BJ (cell line): ENCODE data around the gene FGD1. TPM values are rescaled to one million over a fixed set of nuclear protein-coding genes. Genes with fewer than 3 reads are reported as not detected.
A peak's percentile ranks its signal among the peaks of the same experiment; 100 is the strongest.
"Not testable (repeated sequence)": the region's sequence is repeated elsewhere in the genome, so short reads cannot be mapped to it uniquely, and the experiment has no call there.

ENCODE experiments used
- CTCF ChIA-PET: fragments of 350-600 bp; formaldehyde crosslinking; extraction: SDS; loops from one replicate; lab custom pipeline; 2021; ENCODE audit warnings: antibody characterized with exemption, inconsistent platforms; lab: Yijun Ruan, JAX
- POLR2A ChIA-PET: fragments of 300-600 bp; sonication (Branson Sonifier 250); formaldehyde crosslinking; extraction: SDS; loops from one replicate; lab custom pipeline; 2021; ENCODE audit warnings: antibody characterized with exemption; lab: Charles Lee
- DNase-seq: peaks from one replicate; pipeline ENCODE4 v3.0.0-alpha.2; 2011; ENCODE audit warnings: low read depth
- H3K27me3 ChIP-seq: 2 replicates; pipeline ENCODE4 v1.6.0; 2011; ENCODE audit warnings: low read length; ENCODE audit not compliant: control insufficient read depth, insufficient read depth
- H3K36me3 ChIP-seq: 2 replicates; pipeline ENCODE4 v1.5.1; 2011; ENCODE audit warnings: low read length; ENCODE audit not compliant: control insufficient read depth, insufficient read depth
- H3K4me3 ChIP-seq: 2 replicates; pipeline ENCODE4 v1.5.1; 2011; ENCODE audit warnings: low read depth, mild to moderate bottlenecking, control low read depth, low read length
- polyA minus RNA-seq: library from RNA; depleted of rRNA, polyadenylated mRNA; stranded (reverse); fragments of >200 nt; gene quantifications from 2 replicates; pipeline ENCODE4 v1.2.3, GENCODE V29; 2011; rRNA and poly(A)+ RNA removed
- polyA plus RNA-seq: library from polyadenylated mRNA; depleted of rRNA; stranded (reverse); fragments of >200 nt; gene quantifications from 2 replicates; pipeline ENCODE4 v1.2.3, GENCODE V29; 2011; rRNA removed
- TF ChIP-seq, protein P1 (sequence below): IDR thresholded peaks from 2 replicates; pipeline ENCODE4 v1.5.1; 2011; ENCODE audit warnings: low read depth, mild to moderate bottlenecking, control low read depth, inconsistent platforms, low read length, moderate library complexity; ENCODE audit not compliant: insufficient read depth

The FGD1 gene
- polyA plus RNA-seq = 3.5 and 5.6 TPM in 2 replicates
- polyA minus RNA-seq = 3.8 and 6.8 TPM in 2 replicates

DNA sequence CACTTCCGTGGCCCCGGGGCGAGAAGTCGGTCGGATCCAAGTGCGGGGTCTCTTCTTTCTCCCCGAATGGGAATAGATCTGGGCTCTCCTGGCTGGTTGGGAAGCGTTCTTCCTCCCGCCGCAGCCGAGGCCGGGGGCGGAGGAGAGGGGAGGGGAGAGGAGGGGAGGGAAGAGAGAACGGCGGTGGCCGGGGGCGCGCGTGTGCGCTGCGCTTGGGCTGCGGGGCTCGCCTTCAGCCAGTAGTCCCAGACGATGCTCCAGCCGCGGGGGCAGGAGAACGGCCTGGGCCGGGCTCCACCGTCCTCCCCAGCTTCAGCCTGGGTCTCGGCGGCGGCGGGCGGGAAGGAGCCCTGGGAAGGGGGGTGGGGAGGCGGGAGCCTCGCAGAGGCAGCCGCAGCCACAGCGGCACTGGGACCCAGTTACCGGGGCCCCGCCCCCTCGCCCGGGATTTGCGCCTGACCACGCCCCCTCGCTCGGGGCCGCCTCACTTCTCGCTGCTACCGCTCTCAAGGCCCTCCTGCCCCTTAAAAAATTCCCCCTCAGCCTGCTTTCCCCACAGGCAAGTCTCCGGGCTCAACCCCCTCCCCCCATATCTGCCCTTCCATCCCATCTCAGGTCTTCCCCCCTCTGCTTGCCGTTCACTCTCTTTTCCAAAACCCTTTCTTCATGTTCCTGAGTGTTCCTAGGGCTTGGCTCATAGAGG lies at the start of gene FGD1:
TSS of gene FGD1 (minus strand) at position 421 of the 703 bp plus-strand sequence. CDS start 802 bp downstream, outside the sequence.
- no peak for DNase-seq
- no peaks in the 10 kb centered on the region for H3K27me3 ChIP-seq
- H3K4me3 ChIP-seq = peak within 1 kb of the TSS; percentile 48
- TF ChIP-seq, protein P1, sequence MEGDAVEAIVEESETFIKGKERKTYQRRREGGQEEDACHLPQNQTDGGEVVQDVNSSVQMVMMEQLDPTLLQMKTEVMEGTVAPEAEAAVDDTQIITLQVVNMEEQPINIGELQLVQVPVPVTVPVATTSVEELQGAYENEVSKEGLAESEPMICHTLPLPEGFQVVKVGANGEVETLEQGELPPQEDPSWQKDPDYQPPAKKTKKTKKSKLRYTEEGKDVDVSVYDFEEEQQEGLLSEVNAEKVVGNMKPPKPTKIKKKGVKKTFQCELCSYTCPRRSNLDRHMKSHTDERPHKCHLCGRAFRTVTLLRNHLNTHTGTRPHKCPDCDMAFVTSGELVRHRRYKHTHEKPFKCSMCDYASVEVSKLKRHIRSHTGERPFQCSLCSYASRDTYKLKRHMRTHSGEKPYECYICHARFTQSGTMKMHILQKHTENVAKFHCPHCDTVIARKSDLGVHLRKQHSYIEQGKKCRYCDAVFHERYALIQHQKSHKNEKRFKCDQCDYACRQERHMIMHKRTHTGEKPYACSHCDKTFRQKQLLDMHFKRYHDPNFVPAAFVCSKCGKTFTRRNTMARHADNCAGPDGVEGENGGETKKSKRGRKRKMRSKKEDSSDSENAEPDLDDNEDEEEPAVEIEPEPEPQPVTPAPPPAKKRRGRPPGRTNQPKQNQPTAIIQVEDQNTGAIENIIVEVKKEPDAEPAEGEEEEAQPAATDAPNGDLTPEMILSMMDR = no peak
- ChIA-PET POLR2A (interaction anchor here (0.7 kb wide), 1 partner anchor 34 kb away, joined by 3 read pairs; the partner anchor contains the start of gene GNL3L), CTCF (no interaction called here)
- no peaks in the 10 kb centered on the region for H3K36me3 ChIP-seq

DNA sequence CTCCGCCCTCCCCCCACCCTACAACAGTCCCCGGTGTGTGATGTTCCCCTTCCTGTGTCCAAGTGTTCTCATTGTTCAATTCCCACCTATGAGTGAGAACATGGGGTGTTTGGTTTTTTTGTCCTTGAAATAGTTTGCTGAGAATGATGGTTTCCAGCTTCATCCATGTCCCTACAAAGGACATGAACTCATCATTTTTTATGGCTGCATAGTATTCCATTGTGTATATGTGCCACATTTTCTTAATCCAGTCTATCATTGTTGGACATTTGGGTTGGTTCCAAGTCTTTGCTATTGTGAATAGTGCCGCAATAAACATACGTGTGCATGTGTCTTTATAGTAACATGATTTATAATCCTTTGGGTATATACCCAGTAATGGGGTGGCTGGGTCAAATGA lies 46.2 kb upstream of the FGD1 start:
- H3K27me3 ChIP-seq, CTCF ChIA-PET, POLR2A ChIA-PET, H3K4me3 ChIP-seq, DNase-seq, H3K36me3 ChIP-seq: not testable (repeated sequence)

DNA sequence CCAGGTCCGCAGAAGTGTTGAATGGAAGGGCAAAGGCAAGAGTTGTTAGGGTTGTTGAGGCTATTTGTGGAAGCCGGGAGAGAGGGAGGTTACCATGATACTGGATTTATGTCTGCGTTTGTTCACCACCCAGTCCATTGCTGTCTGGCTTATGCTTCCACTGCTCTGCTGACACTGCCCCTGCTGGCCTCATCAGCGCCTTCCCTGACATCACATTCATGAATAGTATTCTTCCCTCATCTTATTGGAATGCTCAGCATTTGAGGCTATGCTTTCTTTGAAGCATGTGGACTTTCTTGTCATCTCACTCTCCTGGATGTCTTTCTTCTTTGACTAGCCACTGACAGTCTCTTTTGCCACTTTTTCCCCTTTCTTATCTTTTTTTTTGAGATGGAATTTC lies 44.3 kb upstream of the FGD1 start:
- ChIA-PET CTCF (no interaction called here), POLR2A (no interaction called here)

DNA sequence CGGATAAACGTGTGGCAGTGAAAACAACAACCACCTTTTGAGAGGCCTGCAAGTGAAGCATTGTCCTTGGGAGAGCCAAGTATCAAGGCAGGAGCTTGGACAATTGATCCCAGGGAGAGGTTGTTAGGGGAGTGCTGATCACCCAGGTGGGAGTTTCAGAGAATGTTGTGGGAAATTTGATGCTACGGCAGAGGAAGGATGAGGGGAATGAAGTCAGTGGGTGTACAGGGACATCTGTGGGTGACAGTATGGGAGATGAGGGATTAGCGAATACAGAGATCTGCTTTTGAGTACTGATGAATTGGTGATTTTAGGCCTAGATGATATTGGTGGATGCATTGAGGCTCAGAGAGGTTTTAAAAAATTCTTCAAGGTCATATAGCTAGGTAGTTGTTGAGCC lies 38.2 kb upstream of the FGD1 start:
- Histone ChIP-seq H3K36me3 (peaks cover 3% of the 10 kb centered on the region), H3K4me3 (no peak overlapping the region), H3K27me3 (no peaks in the 10 kb centered on the region)
- ChIA-PET POLR2A (no interaction called here), CTCF (interaction anchor here (1.0 kb wide), 1 partner anchor 52 kb away, joined by 3 read pairs; no protein-coding TSS in a partner anchor)
- TF ChIP-seq, protein P1 = no peak
- DNase-seq = no peak

More for the DNA sequence above, 44.3 kb upstream of the FGD1 start:
- Histone ChIP-seq H3K36me3 (peaks cover 9% of the 10 kb centered on the region), H3K27me3 (no peaks in the 10 kb centered on the region), H3K4me3 (no peak overlapping the region)
- TF ChIP-seq, protein P1 = peak; percentile 24; the same call in 1 of the 2 replicates
- DNase-seq = peak; percentile 22

DNA sequence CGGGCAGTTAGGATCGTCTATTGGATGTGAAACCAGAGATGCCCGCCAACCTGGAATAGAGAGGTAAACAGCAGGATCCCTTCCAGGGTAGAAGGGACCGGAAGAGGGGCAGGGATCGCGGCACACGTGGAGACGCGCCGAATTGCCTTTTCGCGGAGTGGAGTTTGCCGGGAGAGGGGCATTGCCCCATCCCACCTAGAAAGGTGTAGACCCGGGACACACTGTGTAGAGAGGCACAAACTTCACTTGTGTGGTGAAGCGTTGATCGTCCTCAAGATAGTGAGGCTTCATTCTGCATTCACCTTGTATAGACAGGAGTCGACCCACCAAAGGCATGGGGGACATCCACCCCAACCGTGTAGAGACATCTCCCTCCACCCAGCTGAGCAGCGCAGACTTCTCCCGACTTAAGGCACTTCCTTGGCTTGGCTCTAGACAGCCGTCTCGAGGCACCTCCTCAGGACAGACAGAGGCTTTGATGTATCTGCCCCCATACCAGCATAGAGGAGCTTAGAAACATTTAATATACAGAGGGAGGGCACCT lies 34.4 kb upstream of the FGD1 start:
- no peak for DNase-seq
- ChIA-PET CTCF (no interaction called here), POLR2A (interaction anchor here (0.6 kb wide), 1 partner anchor 264 kb away, joined by 5 read pairs; no protein-coding TSS in a partner anchor)
- H3K4me3 ChIP-seq = peak overlapping the region; percentile 55
- H3K36me3 ChIP-seq = no peaks in the 10 kb centered on the region
- H3K27me3 ChIP-seq = no peaks in the 10 kb centered on the region
- TF ChIP-seq, protein P1 = no peak
